ENCODE data around the gene EEF1AKMT3. TPM values are rescaled to one million over a fixed set of nuclear protein-coding genes. Genes with fewer than 3 reads are reported as not detected.

EEF1AKMT3 gene
- polyA plus RNA-seq, 2 of the 4 experiments (the other 2 are of a cell fraction) = 7.3 to 15.8 TPM

DNA sequence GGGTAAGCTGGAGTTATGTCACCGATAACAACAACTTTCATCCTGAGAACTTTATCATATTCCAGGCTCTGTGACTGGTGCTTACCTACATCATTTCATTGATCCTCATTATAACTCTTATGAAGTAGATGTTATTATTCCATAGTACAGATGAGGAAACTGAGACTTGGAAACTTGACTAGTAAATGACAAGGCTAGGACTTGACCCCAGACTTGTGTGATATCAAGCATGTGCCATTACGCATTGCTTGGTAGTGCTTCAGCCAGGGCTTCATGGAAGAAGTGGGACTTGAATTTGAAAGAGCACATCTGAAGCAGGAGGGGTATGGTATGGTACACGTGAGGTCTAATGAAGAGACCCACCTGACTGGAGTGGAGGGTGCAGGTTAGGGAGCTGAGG lies 34.3 kb downstream of the EEF1AKMT3 start:
- WGBS (ENCODE audit: missing lambda C conversion rate) = 91% methylated on average over 3 of the region's 3 CpGs
- CTCF ChIA-PET = interaction anchor here (0.8 to 1.7 kb wide), 8 partner anchors 12 to 99 kb away, joined by 3 to 6 read pairs (median 3); partner anchors contain the start of gene TSFM
- FAIRE-seq (no peak), ATAC-seq (no peak), DNase-seq (ENCODE audit: low read depth in 1 of 2, low spot score in 1 of 2) (no peak)
- TF ChIP-seq HOXB13 (CRISPR knock-in tag; IDR thresholded peaks at IDR 0.05; ENCODE audit: low read depth) (no peak), ZNF302 (CRISPR knock-in tag; IDR thresholded peaks at IDR 0.05) (no peak), EHF (CRISPR knock-in tag; IDR thresholded peaks at IDR 0.05) (no peak), ZC3H11A (IDR thresholded peaks at IDR 0.05) (no peak), FOSB (CRISPR knock-in tag; IDR thresholded peaks at IDR 0.05) (no peak), CHD2 (IDR thresholded peaks at IDR 0.05; ENCODE audit: low read length, partially characterized antibody) (no peak)
- TF ChIP-seq, protein P1, sequence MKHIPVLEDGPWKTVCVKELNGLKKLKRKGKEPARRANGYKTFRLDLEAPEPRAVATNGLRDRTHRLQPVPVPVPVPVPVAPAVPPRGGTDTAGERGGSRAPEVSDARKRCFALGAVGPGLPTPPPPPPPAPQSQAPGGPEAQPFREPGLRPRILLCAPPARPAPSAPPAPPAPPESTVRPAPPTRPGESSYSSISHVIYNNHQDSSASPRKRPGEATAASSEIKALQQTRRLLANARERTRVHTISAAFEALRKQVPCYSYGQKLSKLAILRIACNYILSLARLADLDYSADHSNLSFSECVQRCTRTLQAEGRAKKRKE (CRISPR knock-in tag; IDR thresholded peaks at IDR 0.05; ENCODE audit: low read depth) = no peak
- TF ChIP-seq, protein P2, sequence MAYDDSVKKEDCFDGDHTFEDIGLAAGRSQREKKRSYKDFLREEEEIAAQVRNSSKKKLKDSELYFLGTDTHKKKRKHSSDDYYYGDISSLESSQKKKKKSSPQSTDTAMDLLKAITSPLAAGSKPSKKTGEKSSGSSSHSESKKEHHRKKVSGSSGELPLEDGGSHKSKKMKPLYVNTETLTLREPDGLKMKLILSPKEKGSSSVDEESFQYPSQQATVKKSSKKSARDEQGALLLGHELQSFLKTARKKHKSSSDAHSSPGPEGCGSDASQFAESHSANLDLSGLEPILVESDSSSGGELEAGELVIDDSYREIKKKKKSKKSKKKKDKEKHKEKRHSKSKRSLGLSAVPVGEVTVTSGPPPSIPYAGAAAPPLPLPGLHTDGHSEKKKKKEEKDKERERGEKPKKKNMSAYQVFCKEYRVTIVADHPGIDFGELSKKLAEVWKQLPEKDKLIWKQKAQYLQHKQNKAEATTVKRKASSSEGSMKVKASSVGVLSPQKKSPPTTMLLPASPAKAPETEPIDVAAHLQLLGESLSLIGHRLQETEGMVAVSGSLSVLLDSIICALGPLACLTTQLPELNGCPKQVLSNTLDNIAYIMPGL (CRISPR knock-in tag; IDR thresholded peaks at IDR 0.05; ENCODE audit: borderline replicate concordance) = no peak
- TF ChIP-seq, protein P3, sequence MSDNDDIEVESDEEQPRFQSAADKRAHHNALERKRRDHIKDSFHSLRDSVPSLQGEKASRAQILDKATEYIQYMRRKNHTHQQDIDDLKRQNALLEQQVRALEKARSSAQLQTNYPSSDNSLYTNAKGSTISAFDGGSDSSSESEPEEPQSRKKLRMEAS (IDR thresholded peaks at IDR 0.05) = no peak
- H3K9me3 ChIP-seq = no peaks in the 10 kb centered on the region
- no peak overlapping the region for H3K4me2 ChIP-seq
- POLR2A ChIA-PET = no interaction called here
- no peak overlapping the region for H3K4me3 ChIP-seq
- peaks cover 11% of the 10 kb centered on the region for H3K4me1 ChIP-seq
- no peak overlapping the region for H3K27ac ChIP-seq

DNA sequence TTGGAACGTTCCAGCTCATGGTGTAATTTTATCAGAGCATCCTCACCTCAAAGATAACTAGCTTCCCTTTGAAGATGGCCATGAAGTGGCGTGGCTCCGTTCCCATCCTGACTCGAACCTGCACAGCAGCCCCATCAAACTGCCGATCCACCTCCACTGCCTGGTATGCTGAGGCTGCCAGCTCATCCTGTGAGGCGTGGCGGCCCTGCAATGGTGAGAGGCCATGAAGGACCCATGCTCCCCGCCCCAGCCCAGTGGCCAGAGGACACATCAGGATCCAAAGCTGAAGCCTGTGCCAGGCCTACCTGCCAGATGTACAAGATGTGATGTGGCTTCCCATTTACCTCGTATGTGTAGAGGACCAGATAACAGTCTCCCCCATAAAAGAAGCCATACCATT lies 34.9 kb downstream of the EEF1AKMT3 start:
- H3K4me2 ChIP-seq = no peak overlapping the region
- ATAC-seq (no peak), DNase-seq (ENCODE audit: low read depth in 1 of 2, low spot score in 1 of 2) (no peak), FAIRE-seq (no peak)
- ChIA-PET POLR2A (no interaction called here), CTCF (interaction anchor here (0.8 to 1.7 kb wide), 6 partner anchors 13 to 99 kb away, joined by 3 to 6 read pairs (median 4); partner anchors contain the start of gene TSFM)
- no peak overlapping the region for H3K27ac ChIP-seq
- TF ChIP-seq JUNB (IDR thresholded peaks at IDR 0.05) (no peak), MAFK (IDR thresholded peaks at IDR 0.05; ENCODE audit: partially characterized antibody) (no peak), BHLHE40 (IDR thresholded peaks at IDR 0.05; ENCODE audit: low read depth, low read length) (no peak)
- no peak overlapping the region for H3K4me3 ChIP-seq
- no peaks in the 10 kb centered on the region for H3K9me3 ChIP-seq
- WGBS (ENCODE audit: missing lambda C conversion rate) = 73% methylated on average over 6 of the region's 9 CpGs
- H3K4me1 ChIP-seq = peaks cover 11% of the 10 kb centered on the region

DNA sequence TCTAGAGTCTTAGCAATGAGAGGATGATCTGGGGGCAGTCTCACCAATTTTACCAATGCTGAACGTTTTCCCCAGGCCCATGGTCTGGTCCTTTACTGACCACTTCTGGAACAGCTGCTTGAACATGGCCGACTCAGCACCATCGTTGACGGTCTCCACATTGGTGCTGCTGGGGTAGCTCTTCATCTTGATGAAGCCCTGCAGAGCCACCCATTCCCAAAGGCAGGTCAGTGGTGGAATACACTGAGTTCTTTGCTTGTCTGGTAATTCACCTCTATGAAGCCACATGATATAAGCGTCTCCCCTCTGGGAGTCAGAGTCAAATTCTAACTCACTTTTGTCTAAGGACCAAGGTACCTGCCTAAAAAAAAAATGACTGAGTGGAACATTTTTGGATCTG lies 35.9 kb downstream of the EEF1AKMT3 start:
- no peak overlapping the region for H3K4me2 ChIP-seq
- DNase-seq (ENCODE audit: low read depth in 1 of 2, low spot score in 1 of 2) (no peak), FAIRE-seq (no peak), ATAC-seq (no peak)
- no peak overlapping the region for H3K27ac ChIP-seq
- H3K4me3 ChIP-seq = no peak overlapping the region
- POLR2A ChIA-PET = no interaction called here
- peaks cover 11% of the 10 kb centered on the region for H3K4me1 ChIP-seq
- CTCF ChIA-PET = interaction anchor here (0.6 to 1.7 kb wide), 5 partner anchors 24 to 94 kb away, joined by 3 to 6 read pairs (median 4); partner anchors contain the start of gene TSFM
- no peaks in the 10 kb centered on the region for H3K9me3 ChIP-seq
- TF ChIP-seq MAFK (IDR thresholded peaks at IDR 0.05; ENCODE audit: partially characterized antibody) (no peak), RAD21 (conservative IDR thresholded peaks at IDR 0.05 in 1 of 2, IDR thresholded peaks at IDR 0.05 in 1 of 2) (no peak), TFCP2L1 (CRISPR knock-in tag; IDR thresholded peaks at IDR 0.05) (no peak), ZNF302 (CRISPR knock-in tag; IDR thresholded peaks at IDR 0.05) (no peak), FOXS1 (CRISPR knock-in tag; IDR thresholded peaks at IDR 0.05) (no peak), SMC3 (IDR thresholded peaks at IDR 0.05) (no peak), RCOR1 (IDR thresholded peaks at IDR 0.05; ENCODE audit: low read depth, low read length) (no peak)
- TF ChIP-seq, protein P1 (CRISPR knock-in tag; IDR thresholded peaks at IDR 0.05; ENCODE audit: low read depth) = no peak
- TF ChIP-seq, protein P3 (IDR thresholded peaks at IDR 0.05) = no peak
- TF ChIP-seq, protein P2 (CRISPR knock-in tag; IDR thresholded peaks at IDR 0.05; ENCODE audit: borderline replicate concordance) = no peak
- TF ChIP-seq, protein P4, sequence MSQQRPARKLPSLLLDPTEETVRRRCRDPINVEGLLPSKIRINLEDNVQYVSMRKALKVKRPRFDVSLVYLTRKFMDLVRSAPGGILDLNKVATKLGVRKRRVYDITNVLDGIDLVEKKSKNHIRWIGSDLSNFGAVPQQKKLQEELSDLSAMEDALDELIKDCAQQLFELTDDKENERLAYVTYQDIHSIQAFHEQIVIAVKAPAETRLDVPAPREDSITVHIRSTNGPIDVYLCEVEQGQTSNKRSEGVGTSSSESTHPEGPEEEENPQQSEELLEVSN (IDR thresholded peaks at IDR 0.05; ENCODE audit: borderline replicate concordance, low read depth) = no peak
- WGBS (ENCODE audit: missing lambda C conversion rate) = 68% methylated on average over 5 of the region's 5 CpGs
